GM19240 (cell line): ENCODE results near the gene DUSP22.

ENCODE experiments used
- DNase-seq: peaks from one replicate; pipeline ENCODE4 v3.0.0; 2011; ENCODE audit warnings: low spot score; ENCODE audit not compliant: insufficient read length

DUSP22 gene

GRCh38 chr6:351011-351866, 59.0 kb downstream of the DUSP22 start:
- no peak for DNase-seq

GRCh38 chr6:351867-352289, 59.6 kb downstream of the DUSP22 start:
- no peak for DNase-seq

- no peak for DNase-seq
Measured at GRCh38 chr6:352474-352873, 60.2 kb downstream of the DUSP22 start.

DNA sequence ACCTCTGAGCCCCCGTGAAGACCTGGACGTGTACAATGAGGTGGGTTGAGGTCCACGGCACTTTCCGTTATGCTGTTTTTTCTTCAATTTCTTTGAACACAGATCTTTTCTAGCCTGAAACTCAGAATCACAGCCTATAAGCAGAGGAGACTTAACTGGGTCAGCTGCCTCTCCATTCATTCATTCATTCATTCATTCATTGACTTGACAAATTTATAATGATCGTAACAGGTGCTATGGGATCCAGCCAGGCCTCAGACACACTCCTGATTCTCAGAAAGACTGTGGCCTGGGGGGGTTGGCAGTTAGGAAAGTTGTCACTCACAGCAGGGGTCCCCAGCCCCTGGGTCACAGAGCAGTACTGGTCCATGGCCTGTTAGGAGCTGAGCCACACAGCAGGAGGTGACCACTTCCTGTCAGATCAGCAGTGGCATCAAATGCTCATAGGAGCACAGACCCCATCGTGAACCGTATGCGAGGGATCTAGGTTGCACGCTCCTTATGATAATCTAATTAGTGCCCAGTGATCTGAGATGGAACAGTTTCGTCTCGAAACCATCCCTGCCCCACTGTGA, 60.7 kb downstream of the DUSP22 start:
- no peak for DNase-seq

GRCh38 chr6:353642-354614, 61.6 kb downstream of the DUSP22 start:
- no peak for DNase-seq

- no peak for DNase-seq
Measured at GRCh38 chr6:354631-355280, 62.5 kb downstream of the DUSP22 start.

DNA sequence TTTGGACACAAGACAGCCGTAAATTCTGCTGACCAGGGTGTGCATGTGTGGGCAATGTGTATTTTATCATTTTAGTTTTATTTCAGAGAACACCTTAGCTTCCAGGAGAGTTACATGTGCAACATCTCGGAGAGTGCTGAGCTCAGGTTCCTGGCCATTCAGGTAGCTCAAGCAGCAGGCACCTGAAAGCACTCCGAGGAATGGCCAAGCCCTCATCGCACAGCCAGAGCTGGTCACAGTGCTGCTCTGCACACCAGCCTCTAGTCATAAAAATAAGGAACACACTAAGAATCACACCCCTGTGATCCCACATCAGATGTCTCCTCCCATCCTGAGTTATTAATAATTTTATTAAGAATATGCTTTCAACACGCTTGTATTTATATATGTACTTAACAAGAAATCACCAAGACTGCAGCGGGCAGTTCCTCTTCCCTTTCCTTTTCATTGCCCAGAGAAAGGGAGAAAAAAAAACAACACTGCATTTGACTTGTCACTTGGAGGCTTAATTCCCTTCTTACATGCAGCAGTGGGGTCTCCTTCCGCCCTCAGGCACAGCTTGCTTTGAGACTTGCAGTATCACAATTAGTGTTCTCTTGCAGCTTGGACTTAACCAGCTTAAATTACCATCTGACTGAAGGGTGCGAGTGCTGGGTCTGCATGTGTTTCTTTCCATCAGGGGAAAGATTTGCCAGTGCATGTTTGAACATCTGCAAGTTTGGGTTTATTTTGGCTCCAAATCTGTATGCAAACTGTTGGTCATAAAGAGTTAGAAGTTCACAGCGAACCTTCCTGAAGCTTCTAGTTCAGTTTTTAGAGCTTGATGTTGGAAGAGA, 63.3 kb downstream of the DUSP22 start:
- DNase-seq, result no peak

DNA sequence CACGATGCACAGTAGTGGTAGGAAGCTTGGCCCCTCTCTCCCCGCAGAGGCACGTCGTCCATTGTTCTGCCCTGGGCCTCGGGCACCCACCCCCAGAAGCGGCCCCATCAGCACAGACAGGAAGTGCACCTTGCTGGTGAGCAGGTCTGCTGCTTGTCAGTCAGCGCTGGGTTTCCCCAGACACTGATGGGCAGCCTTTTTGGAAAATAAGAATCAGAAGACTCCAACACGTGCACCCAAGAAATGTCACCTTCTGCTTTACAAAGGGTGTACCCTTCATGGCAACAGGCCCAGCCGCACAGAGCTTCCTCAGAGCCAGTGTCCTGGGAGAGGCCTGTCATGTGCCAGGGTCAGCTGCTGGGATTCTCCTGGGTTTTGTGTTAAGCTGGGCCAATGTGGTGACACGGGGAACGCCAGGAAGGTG, 64.6 kb downstream of the DUSP22 start:
- peak; percentile 70 for DNase-seq

- no peak for DNase-seq
Measured at GRCh38 chr6:357261-357790, 65.0 kb downstream of the DUSP22 start.

DNA sequence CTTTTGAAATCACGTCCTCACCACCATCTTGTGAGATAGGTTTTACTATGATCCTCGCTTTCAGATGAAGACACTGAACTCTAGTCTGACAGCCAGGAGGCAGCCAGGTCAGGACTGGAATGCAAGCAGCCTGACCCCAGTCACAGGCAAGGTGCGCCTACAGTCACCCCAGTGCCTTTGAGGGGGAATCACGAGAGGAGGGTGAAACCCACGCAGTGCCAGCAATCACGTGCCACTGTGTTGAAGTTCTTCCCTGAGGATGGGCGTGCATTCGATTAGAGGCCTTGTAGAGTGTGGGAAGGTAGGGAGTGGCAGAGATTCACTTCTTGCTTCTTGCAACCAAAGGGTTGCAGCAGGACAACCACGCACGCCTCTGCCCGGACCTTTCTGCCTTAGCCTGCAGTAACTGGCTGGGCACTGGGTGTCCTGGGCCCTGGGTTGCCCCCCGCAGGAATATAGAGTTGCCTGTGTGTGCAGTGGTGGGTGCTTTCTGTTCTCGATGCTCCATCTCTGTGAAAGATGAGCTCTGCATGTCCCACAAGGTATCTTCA, 65.6 kb downstream of the DUSP22 start:
- no peak for DNase-seq

DNA sequence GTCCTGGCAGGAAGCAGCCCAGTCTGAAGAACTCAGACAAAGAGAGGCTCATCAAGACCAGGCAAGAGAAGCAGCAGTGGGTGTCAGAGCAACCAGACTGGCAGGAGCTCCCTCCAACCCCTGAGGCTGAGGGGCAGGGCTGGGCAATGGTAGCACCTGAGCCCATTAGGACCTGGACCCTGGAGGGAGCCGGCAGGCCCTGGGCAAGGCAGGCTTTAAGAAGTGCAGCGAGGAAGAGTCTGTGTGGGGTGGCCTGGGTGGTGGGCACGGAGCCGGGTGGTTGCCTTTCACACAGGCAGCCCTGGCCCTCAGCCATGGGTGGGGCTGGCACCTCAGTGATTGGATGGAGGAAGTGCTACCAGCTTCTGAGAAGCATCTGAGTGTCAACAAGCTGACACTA, 66.1 kb downstream of the DUSP22 start:
- DNase-seq, result no peak

DNA sequence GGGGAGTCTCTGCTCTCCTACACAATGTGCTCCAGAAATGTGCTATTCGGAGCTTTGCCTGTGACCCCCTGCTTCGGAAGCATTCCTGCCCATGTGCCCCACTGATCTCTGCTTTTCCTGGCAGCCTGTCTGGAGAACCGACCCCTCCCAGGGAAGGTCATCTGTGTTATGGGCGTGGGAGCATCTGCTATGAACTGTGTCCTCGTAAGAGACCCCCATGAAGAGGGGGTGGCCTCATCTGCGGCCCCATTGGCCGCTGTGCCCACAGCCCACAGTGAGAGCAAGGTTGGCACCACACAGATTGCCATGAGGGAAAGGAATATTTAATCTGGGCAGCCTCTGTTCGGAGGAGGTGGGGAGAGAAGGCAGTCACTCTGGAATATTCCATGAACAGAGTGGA, 66.6 kb downstream of the DUSP22 start:
- DNase-seq, result no peak

DNA sequence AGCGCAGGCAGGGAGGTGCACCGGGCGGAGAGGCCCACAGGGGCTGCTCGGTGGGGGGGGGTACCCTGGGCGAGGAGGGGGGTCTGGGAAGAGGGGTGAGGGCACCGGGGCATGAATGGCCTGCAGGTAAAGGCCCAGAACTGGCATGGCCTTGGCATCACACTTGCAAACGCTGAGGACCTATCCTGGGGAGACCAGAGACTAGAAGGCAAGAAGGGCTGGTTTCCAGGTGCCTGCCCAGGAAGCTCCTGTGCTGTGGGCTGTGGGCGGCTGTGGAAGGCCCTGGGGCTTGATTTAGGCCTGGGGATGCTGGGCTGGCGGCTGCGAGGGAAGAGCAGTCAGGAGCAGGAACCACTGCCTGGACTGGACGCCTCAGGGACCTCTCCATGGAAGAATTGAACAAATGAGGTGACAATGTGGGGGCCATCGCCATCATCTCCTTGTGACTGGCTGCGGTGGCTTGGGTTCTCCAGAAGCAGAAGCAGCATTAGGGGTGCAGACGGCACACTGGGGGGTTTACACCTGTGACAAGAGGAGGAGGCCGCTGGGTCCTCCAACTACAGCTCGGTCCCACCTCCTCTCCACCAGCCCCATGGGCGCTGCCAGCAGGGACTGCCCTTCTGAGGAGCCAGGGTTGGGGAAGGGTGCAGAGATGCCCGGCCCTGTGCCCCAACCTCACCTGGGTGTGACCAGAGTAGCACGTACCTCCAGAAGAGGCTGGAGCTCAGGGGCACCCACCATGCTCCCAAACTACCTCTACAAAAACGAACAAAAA, 67.2 kb downstream of the DUSP22 start:
- no peak for DNase-seq

- DNase-seq, result no peak
Measured at GRCh38 chr6:360349-360748, 68.1 kb downstream of the DUSP22 start.

GRCh38 chr6:360764-361373, 68.6 kb downstream of the DUSP22 start:
- DNase-seq, result no peak

DNA sequence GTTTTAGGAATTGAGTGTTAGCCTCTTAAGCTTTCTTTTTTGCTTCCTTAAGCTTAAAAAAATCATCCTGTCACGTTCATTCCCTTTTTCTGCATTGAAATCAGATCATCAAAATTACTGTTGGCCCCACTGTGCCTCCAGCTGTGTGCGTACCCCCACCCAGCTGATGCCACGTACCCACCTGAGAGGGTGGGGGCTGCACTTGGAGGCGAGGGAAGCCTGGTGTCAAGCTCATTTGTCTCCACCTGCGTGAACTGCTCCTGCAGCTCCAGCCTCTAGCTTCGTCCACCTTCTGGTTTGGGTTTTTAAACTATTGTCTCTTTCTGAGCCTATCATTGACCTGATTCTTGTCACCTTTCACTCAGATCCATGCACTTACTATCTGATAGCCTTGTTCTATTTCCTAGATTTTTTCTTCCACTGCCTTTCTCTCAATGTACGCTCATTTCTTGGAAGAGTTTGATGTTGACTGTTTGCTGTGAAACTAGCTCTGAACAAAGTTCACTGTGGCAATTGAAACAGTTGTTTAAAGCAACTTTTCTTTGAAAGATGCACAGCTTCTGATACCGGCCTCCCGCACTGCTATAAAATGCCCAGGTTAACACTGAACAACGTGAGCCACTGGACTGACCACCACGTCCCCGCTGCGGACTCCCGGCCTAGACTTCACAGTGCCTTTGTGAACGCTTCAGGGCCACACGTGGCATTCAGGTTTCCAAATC, 69.3 kb downstream of the DUSP22 start:
- no peak for DNase-seq

DNA sequence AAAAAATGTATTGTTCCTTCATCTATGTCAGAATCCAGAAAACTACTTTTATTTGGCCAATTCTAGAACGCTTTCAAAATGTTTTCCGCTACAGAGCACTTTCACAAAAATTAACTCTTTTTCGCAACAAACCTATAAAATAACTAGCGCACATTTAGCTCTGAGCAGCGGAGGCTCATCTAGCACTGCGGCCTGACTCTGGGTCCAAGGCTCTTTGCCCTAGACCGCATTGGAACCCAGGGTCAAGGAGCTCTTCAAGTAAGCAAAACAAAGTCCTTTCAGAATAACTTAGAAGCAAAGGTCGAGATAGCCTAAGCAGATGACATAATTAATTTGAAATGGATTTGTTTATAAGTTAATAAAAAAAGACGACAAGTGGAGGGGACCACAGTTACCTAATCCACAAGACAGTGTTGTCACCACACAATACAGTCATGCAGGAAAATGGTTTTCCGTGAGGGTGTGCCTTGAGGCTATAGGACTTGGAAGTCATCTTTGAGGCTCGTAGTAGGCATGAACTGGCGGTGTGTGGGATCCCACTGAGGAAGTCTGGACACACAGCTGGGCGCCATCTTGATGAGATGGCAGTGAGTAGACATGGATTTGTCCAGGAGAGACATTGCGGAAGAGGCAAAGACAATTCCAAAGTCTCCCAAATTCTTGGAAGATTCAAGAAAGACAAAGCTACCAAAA, 70.1 kb downstream of the DUSP22 start:
- no peak for DNase-seq

DNA sequence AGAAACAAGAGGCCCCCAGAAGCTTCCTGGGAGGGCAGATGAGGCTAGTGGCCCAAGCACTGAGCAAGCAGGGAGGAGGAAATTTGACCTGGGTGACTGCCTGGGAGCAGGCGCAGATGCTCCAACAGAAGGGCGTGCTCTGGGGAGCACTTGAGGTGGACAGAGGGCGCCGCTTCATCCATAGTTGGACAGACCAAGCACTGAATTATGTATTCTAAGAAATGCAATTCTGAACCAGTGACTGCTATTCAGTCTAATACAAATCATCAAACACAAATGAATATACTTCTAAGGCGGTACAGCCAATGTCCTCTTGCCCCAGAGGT, 70.6 kb downstream of the DUSP22 start:
- no peak for DNase-seq
